CD4-positive, CD25-positive, alpha-beta regulatory T cell (primary cell): ENCODE results near the gene BOC. TPM values are rescaled to one million over a fixed set of nuclear protein-coding genes. Genes with fewer than 3 reads are reported as not detected.
A peak's percentile ranks its signal among the peaks of the same experiment; 100 is the strongest.

Source experiments
- ATAC-seq, 2 donors: fragments of 150-1000 bp; cut with Tn5 transposase; one replicate each; pipeline ENCODE4 v1.10.0; 2021; ENCODE audit warnings: low read depth in 2 of 2, moderate number of reproducible peaks in 2 of 2, moderate library complexity in 1 of 2
- DNase-seq, 3 donors: peaks; one replicate each; pipeline versions ENCODE4 v3.0.0 to v3.0.0-alpha.2; 2012 to 2022; ENCODE audit warnings: mixed read lengths in 1 of 3
- H3K27ac ChIP-seq: one replicate; pipeline ENCODE4 v1.7.0; 2013; ENCODE audit warnings: mild to moderate bottlenecking, low read length; ENCODE audit not compliant: insufficient read depth, poor library complexity, severe bottlenecking
- H3K27me3 ChIP-seq: one replicate; pipeline ENCODE4 v1.7.0; 2013; ENCODE audit warnings: low read length; ENCODE audit not compliant: control insufficient read depth, insufficient read depth
- H3K36me3 ChIP-seq: one replicate; pipeline ENCODE4 v1.7.0; 2013; ENCODE audit warnings: mild to moderate bottlenecking, low read length, moderate library complexity; ENCODE audit not compliant: control insufficient read depth, insufficient read depth
- H3K4me1 ChIP-seq: 2 replicates; pipeline ENCODE4 v1.7.0; 2013; ENCODE audit warnings: mild to moderate bottlenecking, low read length; ENCODE audit not compliant: insufficient read depth, control insufficient read depth, poor library complexity, severe bottlenecking
- H3K4me3 ChIP-seq: one replicate; pipeline ENCODE4 v1.7.0; 2013; ENCODE audit warnings: low read depth, mild to moderate bottlenecking, low read length, moderate library complexity
- H3K9me3 ChIP-seq, 2 experiments: 1 replicate in 1 of 2; 2 replicates in 1 of 2; pipeline ENCODE4 v1.7.0; 2013; ENCODE audit warnings: low read length in 2 of 2, mild to moderate bottlenecking in 1 of 2, moderate library complexity in 1 of 2; ENCODE audit not compliant: control insufficient read depth in 2 of 2
- H3K27ac Mint-ChIP-seq, 3 donors: one replicate each; pipeline ENCODE4 v1.8.0; 2020 to 2022; ENCODE audit warnings: mild to moderate bottlenecking in 3 of 3, mixed read lengths in 3 of 3, moderate library complexity in 2 of 3
- H3K27me3 Mint-ChIP-seq: one replicate; pipeline ENCODE4 v1.8.0; 2022; ENCODE audit warnings: mild to moderate bottlenecking, mixed read lengths
- H3K36me3 Mint-ChIP-seq: one replicate; pipeline ENCODE4 v1.8.0; 2020; ENCODE audit warnings: mixed read lengths
- H3K4me1 Mint-ChIP-seq, 4 donors: one replicate each; pipeline ENCODE4 v1.8.0; 2020 to 2022; ENCODE audit warnings: mixed read lengths in 4 of 4, mild to moderate bottlenecking in 1 of 4
- H3K4me3 Mint-ChIP-seq, 4 donors: one replicate each; pipeline ENCODE4 v1.8.0; 2020 to 2022; ENCODE audit warnings: mild to moderate bottlenecking in 4 of 4, mixed read lengths in 4 of 4, moderate library complexity in 3 of 4
- H3K9me3 Mint-ChIP-seq, 7 donors: one replicate each; pipeline ENCODE4 v1.8.0; 2020 to 2022; ENCODE audit warnings: mixed read lengths in 7 of 7, mild to moderate bottlenecking in 3 of 7, moderate library complexity in 2 of 7
- polyA plus RNA-seq, 4 donors: library from polyadenylated mRNA; unstranded; fragments of 300-500 nt; fragmentation: Illumina TruSeq; gene quantifications; one replicate each; pipeline ENCODE4 v1.2.3, GENCODE V29; 2021
- total RNA-seq: library from RNA; stranded (reverse); gene quantifications from one replicate; pipeline ENCODE4 v1.2.3, GENCODE V29; 2022

The BOC gene
- total and polyA plus RNA-seq, 5 donors from 2014 or later, result not detected

DNA sequence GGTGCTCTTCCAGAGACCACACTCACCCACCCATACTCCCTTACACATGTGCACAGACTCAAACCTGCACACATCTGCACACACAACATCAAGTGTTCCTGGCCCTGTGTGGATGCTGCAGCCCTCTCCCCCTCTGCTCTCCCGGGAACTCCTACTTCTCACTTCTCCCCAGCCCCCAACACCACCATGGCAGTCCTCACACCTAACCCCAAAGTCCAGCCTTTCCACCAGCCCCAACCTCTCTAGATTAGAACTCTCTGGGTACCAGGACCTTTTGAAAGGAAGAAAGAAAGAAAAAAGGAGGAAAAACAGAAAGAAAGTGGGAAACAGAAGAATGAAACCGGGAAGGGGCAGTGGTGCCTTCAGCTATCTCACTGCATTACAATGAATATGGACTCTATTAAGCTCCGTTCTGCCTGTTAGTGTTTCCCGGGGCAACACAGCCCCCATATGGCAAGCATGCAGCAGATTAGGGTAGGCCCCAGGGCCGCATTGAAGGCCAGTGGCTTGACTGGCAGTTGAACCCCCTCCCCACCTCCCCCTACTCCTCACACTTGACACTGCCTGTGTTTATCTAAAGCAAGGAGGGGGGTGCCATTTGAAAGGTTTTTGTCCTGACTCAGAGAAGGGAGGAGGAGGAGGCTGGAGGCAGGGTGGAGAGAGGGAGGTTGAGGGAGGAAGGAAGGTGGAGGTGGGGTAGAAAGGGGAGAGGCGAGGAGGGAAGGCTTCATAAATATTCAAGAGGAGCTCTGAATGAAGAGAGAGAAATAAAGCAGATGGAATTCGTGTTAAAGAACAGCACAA, 30.1 kb downstream of the BOC start:
- DNase-seq, result no peak
- H3K4me1 Mint-ChIP-seq, result no peaks in the 10 kb centered on the region
- no peaks in the 10 kb centered on the region for H3K4me1 ChIP-seq
- no peak overlapping the region for H3K27ac Mint-ChIP-seq
- no peak overlapping the region for H3K4me3 ChIP-seq
- no peaks in the 10 kb centered on the region for H3K36me3 Mint-ChIP-seq
- H3K4me3 Mint-ChIP-seq, result no peak overlapping the region
- no peak overlapping the region for H3K27ac ChIP-seq
- peaks cover 31% of the 10 kb centered on the region for H3K27me3 Mint-ChIP-seq
- no peak for ATAC-seq
- H3K9me3 Mint-ChIP-seq, result peaks cover 0 to 4% (median 0%) of the 10 kb centered on the region in 7 donors
- no peaks in the 10 kb centered on the region for H3K36me3 ChIP-seq
- peaks cover 17% of the 10 kb centered on the region for H3K27me3 ChIP-seq
- H3K9me3 ChIP-seq, result no peaks in the 10 kb centered on the region

GRCh38 chr3:113242096-113242581, 30.8 kb downstream of the BOC start:
- H3K4me3 Mint-ChIP-seq, result no peak overlapping the region
- Histone ChIP-seq H3K4me3 (no peak overlapping the region), H3K27me3 (peaks cover 17% of the 10 kb centered on the region), H3K36me3 (no peaks in the 10 kb centered on the region), H3K27ac (no peak overlapping the region), H3K9me3 (no peaks in the 10 kb centered on the region), H3K4me1 (no peaks in the 10 kb centered on the region)
- H3K27me3 Mint-ChIP-seq, result peaks cover 31% of the 10 kb centered on the region
- no peak for ATAC-seq
- no peak overlapping the region for H3K27ac Mint-ChIP-seq
- H3K4me1 Mint-ChIP-seq, result no peaks in the 10 kb centered on the region
- H3K36me3 Mint-ChIP-seq, result no peaks in the 10 kb centered on the region
- DNase-seq, result no peak
- H3K9me3 Mint-ChIP-seq, result peaks cover 0 to 4% (median 0%) of the 10 kb centered on the region in 7 donors

GRCh38 chr3:113243071-113243470, 31.7 kb downstream of the BOC start:
- ATAC-seq (no peak), DNase-seq (no peak)
- H3K4me3 Mint-ChIP-seq, result no peak overlapping the region
- Histone ChIP-seq H3K36me3 (no peaks in the 10 kb centered on the region), H3K4me3 (no peak overlapping the region), H3K27me3 (peaks cover 19% of the 10 kb centered on the region), H3K9me3 (no peaks in the 10 kb centered on the region), H3K4me1 (no peaks in the 10 kb centered on the region), H3K27ac (no peak overlapping the region)
- H3K27me3 Mint-ChIP-seq, result peaks cover 27% of the 10 kb centered on the region
- no peaks in the 10 kb centered on the region for H3K36me3 Mint-ChIP-seq
- peak overlapping the region in 1 of 3 donors; percentile 45 for H3K27ac Mint-ChIP-seq
- H3K4me1 Mint-ChIP-seq, result no peaks in the 10 kb centered on the region
- peaks cover 0 to 4% (median 0%) of the 10 kb centered on the region in 7 donors for H3K9me3 Mint-ChIP-seq

GRCh38 chr3:113243846-113244245, 32.5 kb downstream of the BOC start:
- Histone ChIP-seq H3K4me1 (no peaks in the 10 kb centered on the region), H3K4me3 (no peak overlapping the region), H3K27ac (no peak overlapping the region), H3K9me3 (no peaks in the 10 kb centered on the region), H3K36me3 (no peaks in the 10 kb centered on the region), H3K27me3 (peaks cover 21% of the 10 kb centered on the region)
- no peaks in the 10 kb centered on the region for H3K4me1 Mint-ChIP-seq
- no peak overlapping the region for H3K4me3 Mint-ChIP-seq
- peaks cover 31% of the 10 kb centered on the region for H3K27me3 Mint-ChIP-seq
- DNase-seq (no peak), ATAC-seq (no peak)
- H3K9me3 Mint-ChIP-seq, result peaks cover 0 to 4% (median 0%) of the 10 kb centered on the region in 7 donors
- H3K36me3 Mint-ChIP-seq, result no peaks in the 10 kb centered on the region
- H3K27ac Mint-ChIP-seq, result no peak overlapping the region

GRCh38 chr3:113245761-113246161, 34.4 kb downstream of the BOC start:
- DNase-seq (no peak), ATAC-seq (no peak)
- no peaks in the 10 kb centered on the region for H3K36me3 ChIP-seq
- H3K4me3 Mint-ChIP-seq, result no peak overlapping the region
- H3K9me3 ChIP-seq, result no peaks in the 10 kb centered on the region
- H3K4me1 ChIP-seq, result no peaks in the 10 kb centered on the region
- peaks cover 0 to 2% (median 0%) of the 10 kb centered on the region in 7 donors for H3K9me3 Mint-ChIP-seq
- H3K4me3 ChIP-seq, result no peak overlapping the region
- no peak overlapping the region for H3K27ac Mint-ChIP-seq
- H3K27me3 Mint-ChIP-seq, result peaks cover 31% of the 10 kb centered on the region
- H3K27me3 ChIP-seq, result peaks cover 12% of the 10 kb centered on the region
- no peaks in the 10 kb centered on the region for H3K36me3 Mint-ChIP-seq
- H3K27ac ChIP-seq, result no peak overlapping the region
- H3K4me1 Mint-ChIP-seq, result no peaks in the 10 kb centered on the region

DNA sequence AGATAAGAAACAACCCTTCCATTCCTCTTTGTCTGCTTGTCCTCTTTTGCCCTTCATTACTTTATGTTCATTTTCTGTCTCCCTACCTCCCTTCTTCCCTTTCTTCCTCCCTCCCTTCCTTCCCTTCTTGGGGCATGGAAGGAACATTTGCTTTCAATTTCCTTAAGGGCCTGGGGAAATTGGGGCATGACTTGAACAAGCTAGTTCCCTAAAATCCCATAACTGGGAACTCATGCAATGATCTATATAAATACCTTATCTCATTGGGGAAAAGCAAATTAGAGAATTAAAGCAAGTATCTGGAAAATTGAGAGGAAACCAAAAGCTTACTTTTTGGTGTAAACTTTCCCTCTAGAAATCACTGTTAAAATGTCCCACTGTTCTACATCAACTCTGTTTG, 35.7 kb downstream of the BOC start:
- no peaks in the 10 kb centered on the region for H3K4me1 ChIP-seq
- DNase-seq, result no peak
- no peaks in the 10 kb centered on the region for H3K36me3 ChIP-seq
- ATAC-seq, result no peak
- Mint-ChIP-seq H3K9me3 (peaks cover 0 to 1% (median 0%) of the 10 kb centered on the region in 7 donors), H3K4me1 (no peaks in the 10 kb centered on the region), H3K36me3 (no peaks in the 10 kb centered on the region), H3K27ac (no peak overlapping the region), H3K4me3 (no peak overlapping the region), H3K27me3 (peaks cover 27% of the 10 kb centered on the region)
- no peaks in the 10 kb centered on the region for H3K9me3 ChIP-seq
- H3K4me3 ChIP-seq, result no peak overlapping the region
- no peak overlapping the region for H3K27ac ChIP-seq
- peaks cover 10% of the 10 kb centered on the region for H3K27me3 ChIP-seq

GRCh38 chr3:113247675-113248458, 36.5 kb downstream of the BOC start:
- H3K4me1 ChIP-seq, result no peaks in the 10 kb centered on the region
- peaks cover 21% of the 10 kb centered on the region for H3K27me3 Mint-ChIP-seq
- peaks cover 10% of the 10 kb centered on the region for H3K27me3 ChIP-seq
- no peaks in the 10 kb centered on the region for H3K4me1 Mint-ChIP-seq
- no peaks in the 10 kb centered on the region for H3K36me3 Mint-ChIP-seq
- H3K4me3 ChIP-seq, result no peak overlapping the region
- H3K4me3 Mint-ChIP-seq, result no peak overlapping the region
- ATAC-seq (no peak), DNase-seq (no peak)
- no peak overlapping the region for H3K27ac Mint-ChIP-seq
- no peak overlapping the region for H3K27ac ChIP-seq
- H3K9me3 Mint-ChIP-seq, result peaks cover 0 to 1% (median 0%) of the 10 kb centered on the region in 7 donors
- no peaks in the 10 kb centered on the region for H3K36me3 ChIP-seq
- no peaks in the 10 kb centered on the region for H3K9me3 ChIP-seq
